HG03432 (cell line): ENCODE measurements around the gene NUP155.
"Not testable (repeated sequence)": the region's sequence is repeated elsewhere in the genome, so short reads cannot be mapped to it uniquely, and the experiment has no call there.

ENCODE experiments used
- ATAC-seq: cut with Tn5 transposase; IDR thresholded peaks from one replicate; pipeline ENCODE4 v1.9.1; 2021; ENCODE audit warnings: mild to moderate bottlenecking, moderate library complexity; ENCODE audit not compliant: unreplicated experiment

The NUP155 gene

GRCh38 chr5:37370864-37371726, at the start of gene NUP155:
TSS of gene NUP155 (minus strand) at chr5:37371106. CDS start at chr5:37370977, 129 bp downstream.
- ATAC-seq: peak; percentile 96

DNA sequence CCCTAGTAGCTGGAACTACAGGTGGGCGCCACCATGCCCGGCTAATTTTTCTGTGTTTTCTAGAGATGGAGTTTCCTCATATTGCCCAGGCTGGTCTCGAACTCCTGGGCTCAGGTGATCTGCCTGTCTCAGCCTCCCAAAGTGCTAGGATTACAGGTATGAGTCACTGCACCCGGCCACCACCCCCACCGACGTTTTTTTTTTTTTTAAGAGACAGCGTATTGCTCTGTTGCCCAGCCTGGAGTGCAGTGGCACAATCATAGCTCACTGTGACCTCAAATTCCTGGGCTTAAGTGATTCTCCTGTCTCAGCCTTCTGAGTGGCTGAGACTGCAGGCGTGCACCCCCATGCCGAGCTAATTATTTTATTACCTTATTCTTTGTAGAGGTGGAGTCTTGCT, 46.4 kb upstream of the NUP155 start:
- no peak for ATAC-seq

DNA sequence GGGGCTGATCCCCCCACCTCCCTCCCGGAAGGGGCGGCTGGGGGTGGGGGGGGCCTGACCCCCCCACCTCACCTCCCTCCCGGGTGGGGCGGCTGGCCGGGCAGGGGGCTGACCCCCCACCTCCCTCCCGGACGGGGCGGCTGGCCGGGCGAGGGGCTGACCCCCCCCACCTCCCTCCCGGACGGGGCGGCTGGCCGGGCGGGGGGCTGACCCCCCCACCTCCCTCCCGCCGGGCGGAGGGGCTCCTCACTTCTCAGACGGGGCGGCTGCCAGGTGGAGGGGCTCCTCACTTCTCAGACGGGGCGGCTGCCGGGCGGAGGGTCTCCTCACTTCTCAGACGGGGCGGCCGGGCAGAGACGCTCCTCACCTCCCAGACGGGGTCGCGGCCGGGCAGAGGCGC, 44.5 kb upstream of the NUP155 start:
- ATAC-seq: not testable (repeated sequence)

- ATAC-seq: peak; percentile 6
These were observed 41.6 kb upstream of the NUP155 start for GRCh38 chr5:37412515-37412914.

DNA sequence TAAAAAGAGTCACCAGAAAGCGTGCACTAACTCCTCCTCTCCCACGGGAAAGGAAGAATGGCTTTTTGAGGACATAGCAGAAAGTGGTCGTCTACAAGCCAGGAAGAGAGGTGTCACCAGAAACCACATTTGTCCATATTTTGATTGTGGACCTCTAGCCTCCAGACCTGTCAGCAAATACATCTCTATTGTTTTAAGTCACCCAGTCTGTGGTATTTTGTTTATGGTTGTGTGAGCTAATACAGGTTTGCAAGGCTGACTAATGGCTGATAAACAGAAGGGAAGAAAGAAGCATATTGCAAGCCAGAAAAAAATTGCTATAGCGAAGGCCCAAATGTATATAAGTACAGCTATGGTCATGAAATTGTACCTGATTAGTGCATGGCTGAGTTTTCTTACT, 29.6 kb upstream of the NUP155 start:
- ATAC-seq: no peak

GRCh38 chr5:37396352-37396751, 25.4 kb upstream of the NUP155 start:
- no peak for ATAC-seq

DNA sequence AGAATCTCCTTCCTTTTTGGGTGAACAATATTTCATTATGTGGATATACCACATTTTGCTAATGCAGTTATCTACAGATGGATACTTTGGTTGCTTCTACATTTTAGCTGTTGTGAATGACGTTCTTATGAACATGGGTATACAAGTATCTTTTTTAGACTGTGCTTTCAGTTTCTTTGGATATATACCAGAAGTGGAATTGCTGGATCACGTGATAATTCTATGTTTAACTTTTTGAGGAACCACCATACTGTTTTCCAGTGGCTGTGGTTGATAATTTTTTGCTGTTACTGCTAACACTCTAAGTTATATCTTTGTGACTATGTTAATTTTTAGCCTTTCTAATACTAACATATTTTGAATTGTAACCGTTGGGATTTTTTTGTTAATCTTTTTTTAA, 20.7 kb upstream of the NUP155 start:
- ATAC-seq: no peak

DNA sequence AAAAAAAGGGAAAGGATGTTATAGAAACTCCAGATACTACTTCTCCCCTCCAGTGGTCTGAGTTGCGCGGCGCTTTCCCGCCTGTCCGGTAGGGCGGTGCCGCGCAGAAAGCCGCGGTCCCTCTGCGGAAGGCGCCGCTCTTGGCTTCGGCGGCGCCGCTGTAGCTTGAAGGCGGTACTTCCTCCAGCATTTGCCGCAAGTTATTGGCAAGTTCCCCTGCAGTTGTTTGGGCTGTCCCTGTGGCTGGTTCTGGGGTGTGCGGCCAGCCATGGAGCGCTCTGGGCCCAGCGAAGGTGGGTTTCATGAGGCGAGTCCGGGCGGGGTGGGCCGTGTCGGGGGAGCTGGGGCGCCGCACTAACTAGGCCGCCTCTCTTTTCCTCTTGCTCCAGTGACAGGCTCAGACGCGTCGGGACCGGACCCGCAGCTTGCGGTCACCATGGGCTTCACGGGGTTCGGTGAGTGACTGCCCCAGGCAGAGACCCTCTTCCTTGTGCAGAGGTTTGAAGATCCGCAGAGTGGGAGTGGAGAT, 8.3 kb upstream of the NUP155 start, which contains the start of gene WDR70:
WDR70 (plus strand) TSS at position 219 of the 529 bp plus-strand sequence; CDS start at position 269, 50 bp downstream.
- ATAC-seq: peak; percentile 98

- ATAC-seq: not testable (repeated sequence)
These were observed 7.2 kb upstream of the NUP155 start for GRCh38 chr5:37378066-37378465.

GRCh38 chr5:37375091-37375490, 4.2 kb upstream of the NUP155 start:
- no peak for ATAC-seq

GRCh38 chr5:37370550-37370863, 399 bp downstream of the NUP155 start:
- no peak for ATAC-seq

GRCh38 chr5:37355161-37355560, 15.7 kb downstream of the NUP155 start:
- no peak for ATAC-seq

- ATAC-seq: not testable (repeated sequence)
These were observed 28.2 kb downstream of the NUP155 start for GRCh38 chr5:37342741-37343140.

GRCh38 chr5:37334754-37335153, 36.2 kb downstream of the NUP155 start:
- not testable (repeated sequence) for ATAC-seq

GRCh38 chr5:37326536-37326935, 44.4 kb downstream of the NUP155 start:
- ATAC-seq: no peak

DNA sequence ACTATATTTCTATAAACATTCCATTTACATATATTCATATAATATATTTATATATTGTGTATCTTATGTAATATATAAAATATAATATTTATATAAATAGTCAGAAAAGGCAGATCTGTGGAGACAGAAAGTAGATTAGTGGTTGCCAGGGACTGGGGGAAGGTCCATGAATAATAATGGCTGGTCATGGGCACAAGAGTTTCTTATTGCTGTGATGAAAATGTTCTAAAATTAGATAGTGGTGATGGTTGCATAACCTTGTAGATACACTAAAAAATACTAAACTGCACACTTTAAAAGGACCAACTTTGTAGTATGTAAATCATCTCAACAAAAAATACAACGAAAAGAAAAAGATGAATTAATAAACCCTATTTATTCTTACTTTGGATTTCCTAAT, 47.3 kb downstream of the NUP155 start:
- no peak for ATAC-seq

DNA sequence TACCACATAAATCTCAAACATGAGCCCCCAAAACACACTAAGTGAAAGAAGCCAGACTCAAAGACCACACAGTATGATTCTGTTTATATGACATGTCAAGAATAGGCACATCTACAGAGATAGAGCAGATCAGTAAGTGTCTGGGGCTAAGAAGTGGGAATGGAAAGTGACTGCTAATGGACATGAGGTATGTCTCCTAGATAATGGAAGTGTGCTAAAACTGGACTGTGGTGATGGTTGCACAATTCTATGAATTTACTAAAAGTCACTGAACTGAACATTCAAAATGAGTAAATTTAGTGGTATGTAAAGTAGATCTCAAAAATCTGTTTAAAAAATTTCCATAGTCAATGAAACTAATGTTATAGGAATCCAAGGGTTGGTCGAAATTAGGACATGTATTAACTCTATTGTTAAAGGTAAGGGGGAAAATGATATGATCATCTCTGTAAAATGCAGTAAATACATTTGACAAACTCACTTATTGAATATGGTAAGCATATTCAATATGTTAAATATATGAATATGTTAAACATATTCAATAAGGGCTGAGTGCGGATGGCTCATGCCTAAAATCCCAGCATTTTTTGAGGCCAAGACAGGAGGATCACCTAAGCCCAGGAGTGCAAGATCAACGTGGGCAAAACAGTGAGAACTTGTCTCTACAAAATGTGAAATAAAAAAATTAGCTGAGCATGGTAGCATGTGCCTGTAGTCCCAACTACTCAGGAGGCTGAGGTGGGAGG, 51.7 kb downstream of the NUP155 start:
- no peak for ATAC-seq

DNA sequence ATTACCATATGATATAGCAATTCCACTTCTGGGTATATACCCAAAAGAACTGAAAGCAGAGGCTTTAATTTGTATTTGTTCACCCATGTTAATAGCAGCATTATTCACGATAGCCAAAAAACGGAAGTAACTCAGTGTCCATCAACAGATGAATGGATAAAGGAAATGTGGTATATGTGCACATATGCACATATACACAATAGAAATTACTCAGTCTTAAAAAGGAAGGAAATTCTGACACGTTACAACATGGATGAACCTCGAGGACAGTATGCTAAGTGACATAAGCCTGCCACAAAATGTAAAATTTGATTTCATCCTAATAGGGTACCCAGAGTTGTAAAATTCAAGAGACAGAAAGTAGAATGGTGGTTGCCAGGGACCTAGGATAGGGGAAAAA, 54.9 kb downstream of the NUP155 start:
- ATAC-seq: no peak

DNA sequence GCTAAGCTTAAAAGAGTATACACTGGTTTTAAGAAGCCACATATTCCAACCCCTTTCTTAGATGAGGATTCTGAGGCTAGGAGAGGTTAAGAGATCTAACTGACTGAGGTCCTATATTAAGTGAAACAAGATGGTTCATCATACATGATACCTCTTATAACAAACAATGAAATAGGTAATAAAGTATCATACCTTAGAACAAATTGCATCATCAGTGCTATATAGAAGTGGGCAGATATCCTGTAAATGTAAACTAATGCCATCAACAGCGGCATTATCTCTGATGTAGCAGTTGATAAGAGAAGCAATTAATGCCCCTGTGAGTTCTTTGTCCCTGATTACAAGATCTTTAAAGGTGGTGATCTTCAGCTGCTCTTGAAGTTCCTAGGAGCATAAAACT, 60.5 kb downstream of the NUP155 start:
- no peak for ATAC-seq

DNA sequence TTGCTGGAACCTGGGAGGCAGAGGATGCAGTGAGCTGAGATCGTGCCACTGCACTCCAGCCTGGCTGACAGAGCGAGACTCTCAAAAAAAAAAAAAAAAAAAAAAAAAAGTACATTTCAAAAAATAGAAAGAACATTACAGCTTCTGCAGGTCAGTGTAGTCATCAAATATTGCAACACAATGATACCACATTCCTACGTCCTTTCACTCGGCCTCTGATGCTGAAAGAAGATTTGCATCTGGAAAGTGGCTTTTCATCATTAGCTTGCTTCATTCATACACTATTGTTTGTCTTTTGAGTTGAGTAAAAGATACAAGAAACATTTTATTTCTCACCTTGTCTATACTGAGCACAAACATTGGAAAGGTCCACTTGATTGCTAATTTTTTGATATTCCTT, 62.1 kb downstream of the NUP155 start:
- no peak for ATAC-seq

DNA sequence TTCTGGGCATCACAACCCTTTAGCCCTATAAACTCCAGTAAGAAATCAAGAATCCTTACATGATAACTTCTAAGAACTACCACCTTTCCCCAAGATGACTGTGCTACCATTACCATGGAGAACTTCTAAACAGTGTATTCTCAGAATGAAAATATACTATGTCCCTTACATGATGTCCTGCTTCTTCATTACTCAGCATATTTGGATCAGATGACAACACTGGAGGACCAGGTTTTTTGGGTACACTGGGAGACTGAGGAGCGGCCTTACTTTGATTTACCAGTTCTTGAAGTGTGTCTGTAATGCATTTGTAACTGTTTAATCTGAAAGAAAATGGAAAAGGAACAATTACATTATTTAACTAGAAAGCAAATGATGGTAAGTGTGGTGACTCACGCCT, 66.0 kb downstream of the NUP155 start:
- ATAC-seq: no peak

DNA sequence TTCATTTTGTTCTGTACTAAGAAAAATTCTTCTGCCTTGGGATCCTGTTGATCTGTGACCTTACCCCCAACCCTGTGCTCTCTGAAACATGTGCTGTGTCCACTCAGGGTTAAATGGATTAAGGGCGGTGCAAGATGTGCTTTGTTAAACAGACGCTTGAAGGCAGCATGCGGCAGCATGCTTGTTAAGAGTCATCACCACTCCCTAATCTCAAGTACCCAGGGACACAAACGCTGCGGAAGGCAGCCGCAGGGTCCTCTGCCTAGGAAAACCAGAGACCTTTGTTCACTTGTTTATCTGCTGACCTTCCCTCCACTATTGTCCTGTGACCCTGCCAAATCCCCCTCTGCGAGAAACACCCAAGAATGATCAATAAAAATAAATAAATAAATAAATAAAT, 74.6 kb downstream of the NUP155 start:
- ATAC-seq: not testable (repeated sequence)
